GM18505 (cell line): Measurements from ENCODE around the gene CLSTN3.

Experiments used
- ATAC-seq: cut with Tn5 transposase; IDR thresholded peaks from one replicate; pipeline ENCODE4 v1.9.1; 2021; ENCODE audit not compliant: unreplicated experiment
- POLR2A ChIP-seq: IDR thresholded peaks from 4 replicates; pipeline ENCODE4 v1.6.1; 2011; ENCODE audit warnings: borderline replicate concordance; ENCODE audit not compliant: insufficient read depth, insufficient read length; ENCODE audit errors: extremely low read depth

The CLSTN3 gene

DNA sequence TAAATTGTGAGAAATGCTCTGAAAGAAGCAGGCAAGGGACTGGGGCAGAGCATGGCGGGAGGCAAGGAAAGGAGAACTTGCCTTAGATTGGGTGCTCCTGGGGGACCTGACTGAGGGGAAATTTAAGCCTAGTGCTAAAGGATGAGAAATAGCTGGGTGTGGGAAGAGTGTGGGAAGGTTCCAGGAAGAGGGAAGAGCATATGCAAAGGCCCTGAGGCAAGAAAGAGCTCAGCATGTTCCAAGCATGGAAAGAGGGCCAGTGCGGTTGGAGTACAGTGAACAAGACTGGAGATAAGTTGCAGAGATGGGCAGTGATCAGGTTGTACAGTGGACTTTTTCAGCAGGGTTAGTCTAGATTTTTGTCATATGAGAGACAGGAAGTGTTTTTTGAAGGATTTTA lies 9.0 kb downstream of the CLSTN3 start:
- ATAC-seq = no peak
- no peak for TF ChIP-seq POLR2A

DNA sequence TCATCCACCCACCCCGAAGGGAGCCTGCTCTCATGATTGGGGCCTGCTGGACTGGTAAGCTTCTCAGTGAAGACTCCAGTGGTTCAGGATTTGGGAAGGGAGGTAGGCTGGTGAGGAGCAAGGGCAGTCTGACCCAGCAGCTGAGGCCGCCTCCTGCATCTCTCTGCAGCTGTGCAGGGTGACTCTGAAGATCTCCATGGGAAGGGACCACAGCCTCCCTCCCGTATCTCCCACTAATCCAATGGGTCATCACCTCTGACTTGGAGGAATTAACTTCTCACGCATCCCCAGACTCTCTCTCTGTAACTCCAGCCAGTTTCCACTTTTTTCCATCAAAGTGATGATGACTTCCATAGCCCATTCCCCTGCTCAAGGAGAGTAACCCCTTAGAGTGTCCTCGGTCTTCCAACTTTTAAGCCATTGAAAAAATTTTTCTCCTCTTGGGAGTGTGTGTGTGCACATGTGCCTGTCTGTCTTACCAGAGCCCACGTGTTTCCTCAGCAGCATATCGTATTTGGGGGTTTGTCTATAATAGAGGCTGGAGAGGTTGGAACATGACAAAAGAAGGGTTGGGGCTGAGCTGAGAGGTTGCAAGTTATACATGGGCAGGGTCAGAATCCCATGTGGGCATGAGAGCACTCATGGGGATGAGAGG lies 11.3 kb downstream of the CLSTN3 start:
- no peak for TF ChIP-seq POLR2A
- no peak for ATAC-seq

DNA sequence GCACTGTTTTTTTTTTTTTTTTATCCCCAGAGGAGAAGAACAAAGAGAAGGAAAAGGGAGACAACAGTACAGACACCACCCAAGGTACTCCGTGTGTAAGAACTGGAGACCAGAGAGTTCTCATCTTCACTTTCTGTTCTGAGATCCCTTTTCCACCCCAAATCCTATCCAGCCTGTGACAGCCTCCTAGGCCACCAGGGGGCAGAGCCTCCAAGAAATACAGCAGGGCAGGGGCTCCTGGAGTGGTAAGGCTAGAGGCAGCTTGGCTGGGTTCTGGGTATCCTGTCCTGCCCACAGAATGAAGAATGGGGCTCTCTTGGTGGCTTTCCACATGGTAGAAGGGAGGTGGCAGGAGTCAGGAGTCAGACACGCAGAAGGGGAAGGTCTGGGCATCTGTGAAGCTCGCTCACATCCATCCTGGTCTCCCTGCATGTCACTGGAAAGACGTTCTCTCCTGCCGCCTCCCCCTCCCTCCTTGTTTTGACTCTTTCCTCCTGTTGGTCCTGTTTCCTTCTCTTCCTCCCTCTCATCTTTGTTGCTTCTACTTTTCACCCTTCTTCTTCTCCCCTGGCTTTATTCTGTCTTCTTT lies 12.0 kb downstream of the CLSTN3 start:
- no peak for TF ChIP-seq POLR2A
- no peak for ATAC-seq

DNA sequence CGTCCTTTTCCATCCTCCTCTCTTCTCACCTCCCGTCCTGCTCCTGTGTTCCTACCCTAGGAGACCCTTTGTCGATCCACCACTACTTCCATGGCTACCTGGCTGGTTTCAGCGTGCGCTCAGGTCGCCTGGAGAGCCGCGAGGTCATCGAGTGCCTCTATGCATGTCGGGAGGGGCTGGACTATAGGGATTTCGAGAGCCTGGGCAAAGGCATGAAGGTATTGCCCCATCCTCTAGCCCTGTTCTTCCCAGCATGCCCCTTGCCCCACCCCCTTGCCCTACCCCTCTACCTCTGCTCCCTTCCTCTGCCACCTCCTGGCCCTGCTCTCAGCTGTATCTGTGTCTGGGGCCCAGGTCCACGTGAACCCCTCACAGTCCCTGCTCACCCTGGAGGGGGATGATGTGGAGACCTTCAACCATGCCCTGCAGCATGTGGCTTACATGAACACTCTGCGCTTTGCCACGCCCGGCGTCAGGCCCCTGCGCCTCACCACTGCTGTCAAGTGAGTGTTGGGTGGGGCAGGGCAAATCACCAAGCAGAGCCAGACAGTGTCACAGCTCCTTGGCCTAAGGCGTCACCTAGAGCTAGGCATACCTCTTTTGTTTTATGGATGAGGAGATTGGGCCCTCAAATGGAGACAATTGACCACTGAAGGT lies 12.8 kb downstream of the CLSTN3 start:
- TF ChIP-seq POLR2A = no peak
- no peak for ATAC-seq

DNA sequence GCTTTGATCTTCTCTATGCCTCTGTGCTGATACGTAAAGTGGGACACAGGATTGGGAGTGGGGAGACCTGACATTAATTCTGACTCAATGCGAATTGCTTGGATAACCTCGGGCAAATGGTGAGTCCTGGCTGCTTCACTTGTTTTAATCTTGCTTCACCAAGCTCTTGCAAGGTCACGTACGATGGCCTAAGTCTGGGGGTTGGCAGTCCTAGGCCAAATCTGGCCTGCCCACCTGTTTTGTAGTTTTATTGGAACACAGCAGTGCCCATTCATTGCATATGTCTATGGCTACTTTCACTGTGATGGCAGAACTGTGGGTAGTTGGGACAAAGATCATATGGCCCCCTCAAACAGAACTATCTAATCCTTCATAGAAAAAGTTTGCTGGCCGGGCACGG lies 13.4 kb downstream of the CLSTN3 start:
- ATAC-seq = no peak
- TF ChIP-seq POLR2A = no peak

DNA sequence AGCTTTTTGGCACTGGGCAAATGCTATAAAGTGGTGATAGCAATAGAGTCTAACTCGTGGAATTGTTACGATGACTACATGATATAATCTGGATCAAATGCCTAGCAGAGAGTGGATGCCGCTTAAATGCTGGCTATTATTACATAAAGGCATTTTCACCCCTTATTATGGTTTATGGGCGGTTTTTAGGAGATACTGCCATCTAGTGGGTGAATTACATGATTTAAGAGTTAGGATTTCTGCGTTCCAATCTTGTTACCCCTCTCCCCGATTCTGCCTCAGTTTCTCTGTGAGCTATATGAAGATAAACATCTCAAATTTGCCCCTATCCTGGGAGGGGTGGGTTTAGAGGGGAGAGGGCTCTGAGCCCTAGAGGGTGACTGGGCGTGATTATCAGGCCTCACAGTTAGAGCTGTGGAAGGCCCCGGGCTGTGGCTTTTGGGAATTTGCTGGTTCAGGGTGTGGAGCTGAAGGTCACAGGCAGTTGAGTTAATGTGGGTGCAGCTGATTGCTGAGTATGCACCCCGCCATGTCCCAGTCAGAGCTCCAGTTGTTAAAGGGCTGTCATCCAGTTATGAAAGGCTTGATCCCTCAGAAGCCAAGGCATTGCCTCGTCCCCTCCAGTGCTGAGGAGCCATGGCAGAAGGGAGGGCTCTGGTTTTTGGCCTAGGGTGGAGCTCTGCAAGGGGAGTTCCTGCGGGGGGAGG lies 14.4 kb downstream of the CLSTN3 start:
- TF ChIP-seq POLR2A = no peak
- ATAC-seq = no peak

DNA sequence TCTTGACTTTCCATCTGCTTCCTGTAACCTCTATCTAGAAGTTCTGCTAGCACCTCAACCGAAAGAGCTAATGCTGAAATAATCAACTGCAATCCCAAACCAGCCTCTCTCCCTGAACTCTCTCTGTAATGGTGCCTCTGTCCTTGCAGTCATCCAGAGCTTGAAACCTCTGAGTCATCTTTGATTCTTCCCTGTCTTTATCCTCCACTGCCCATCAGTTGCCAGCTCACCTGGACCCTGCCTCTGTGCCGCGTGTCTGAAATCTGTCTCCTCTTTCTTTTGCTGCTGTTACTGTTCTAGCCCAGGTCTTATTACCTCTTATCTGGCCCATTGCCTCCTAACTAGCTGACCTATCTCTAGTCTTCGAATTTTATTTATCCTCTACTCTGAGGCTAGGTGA lies 15.5 kb downstream of the CLSTN3 start:
- no peak for ATAC-seq
- no peak for TF ChIP-seq POLR2A

DNA sequence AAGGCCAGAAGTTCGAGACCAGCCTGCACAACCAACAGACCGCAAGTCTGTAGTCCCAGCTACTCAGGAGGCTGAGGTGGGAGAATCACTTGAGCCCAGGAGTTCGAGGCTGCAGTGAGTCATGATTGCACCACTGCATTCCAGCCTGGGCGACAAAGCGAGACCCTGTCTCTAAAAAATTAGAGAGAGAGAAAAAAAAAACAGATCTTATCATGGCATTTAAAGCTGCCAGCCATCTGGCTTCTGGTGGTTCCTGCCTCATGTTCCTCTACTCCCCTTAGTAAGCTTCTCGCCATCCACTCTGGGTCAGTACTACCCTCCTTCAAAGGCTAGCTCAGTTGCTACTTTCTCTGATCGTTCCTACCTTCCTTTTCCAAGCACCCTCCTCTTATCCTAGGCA lies 16.1 kb downstream of the CLSTN3 start:
- ATAC-seq = no peak
- no peak for TF ChIP-seq POLR2A

DNA sequence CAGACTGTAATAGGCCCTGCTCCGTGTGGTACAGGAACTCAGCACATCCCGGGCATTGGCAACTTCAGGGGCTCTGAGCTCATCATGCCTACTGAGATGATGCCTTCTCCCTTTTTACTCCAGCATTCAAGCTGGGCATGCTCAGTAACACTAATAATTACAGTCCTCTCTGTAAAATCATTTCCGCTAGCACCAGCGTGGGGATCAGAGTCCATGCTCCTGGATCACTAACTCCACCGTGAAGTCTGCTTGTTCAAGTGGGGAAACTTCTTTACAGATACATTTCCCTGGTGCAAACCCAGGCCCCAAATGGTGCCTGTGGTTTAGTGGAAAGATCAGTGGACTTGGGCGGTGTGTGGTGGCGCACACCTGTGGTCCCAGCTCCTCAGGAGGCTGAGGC lies 16.7 kb downstream of the CLSTN3 start:
- TF ChIP-seq POLR2A = no peak

DNA sequence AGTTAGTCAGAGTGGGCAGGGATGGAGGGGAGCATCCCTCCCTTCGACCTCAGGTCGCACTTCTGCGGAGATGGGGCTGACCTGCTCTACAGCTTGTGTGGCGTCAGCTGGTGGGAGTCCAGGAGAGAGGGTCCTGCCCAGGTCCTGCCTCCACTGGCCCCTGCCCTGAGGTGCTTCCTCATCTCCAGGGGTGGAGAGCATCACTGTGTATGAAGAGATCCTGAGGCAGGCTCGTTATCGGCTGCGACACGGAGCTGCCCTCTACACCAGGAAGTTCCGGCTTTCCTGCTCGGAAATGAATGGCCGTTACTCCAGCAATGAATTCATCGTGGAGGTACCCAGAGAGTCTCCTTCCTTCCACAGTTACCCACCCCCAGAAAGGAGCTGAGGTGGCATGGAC lies 20.2 kb downstream of the CLSTN3 start:
- TF ChIP-seq POLR2A = no peak

More for the DNA sequence above, 16.7 kb downstream of the CLSTN3 start:
- no peak for ATAC-seq

DNA sequence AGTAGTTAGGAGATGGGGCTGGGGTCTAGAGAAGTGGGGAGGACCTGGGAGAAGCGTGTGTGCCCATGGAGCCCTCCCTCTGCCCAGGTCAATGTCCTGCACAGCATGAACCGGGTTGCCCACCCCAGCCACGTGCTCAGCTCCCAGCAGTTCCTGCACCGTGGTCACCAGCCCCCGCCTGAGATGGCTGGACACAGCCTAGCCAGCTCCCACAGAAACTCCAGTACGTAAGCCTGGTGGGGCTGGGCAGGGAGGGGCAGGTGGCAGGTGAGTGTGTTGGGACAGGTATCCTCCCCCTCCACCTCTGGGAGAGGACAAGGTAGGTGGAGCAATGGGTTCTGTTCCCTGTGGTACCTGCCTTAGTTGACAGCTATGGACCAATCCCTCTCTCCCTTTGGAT lies 20.7 kb downstream of the CLSTN3 start:
- no peak for ATAC-seq
- no peak for TF ChIP-seq POLR2A

More for the DNA sequence above, 20.2 kb downstream of the CLSTN3 start:
- ATAC-seq = no peak

DNA sequence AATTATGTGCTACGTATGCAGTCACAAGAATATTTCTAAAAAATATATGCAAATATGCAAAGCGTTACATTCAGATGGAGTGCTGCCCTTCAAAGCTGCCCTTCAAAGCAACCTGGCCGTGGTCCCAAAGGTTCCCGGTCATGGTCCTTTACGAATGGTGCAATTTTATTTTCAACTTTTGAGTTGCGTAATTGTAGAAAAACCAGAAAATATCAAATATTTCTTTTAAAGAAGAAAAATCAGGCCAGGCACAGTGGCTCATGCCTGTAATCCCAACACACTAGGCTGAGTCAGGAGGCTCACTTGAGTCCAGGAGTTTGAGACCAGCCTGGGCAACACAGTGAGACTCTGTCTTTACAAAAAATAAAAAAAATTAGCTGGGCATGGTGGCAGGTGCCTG lies 21.4 kb downstream of the CLSTN3 start:
- no peak for TF ChIP-seq POLR2A
- no peak for ATAC-seq

DNA sequence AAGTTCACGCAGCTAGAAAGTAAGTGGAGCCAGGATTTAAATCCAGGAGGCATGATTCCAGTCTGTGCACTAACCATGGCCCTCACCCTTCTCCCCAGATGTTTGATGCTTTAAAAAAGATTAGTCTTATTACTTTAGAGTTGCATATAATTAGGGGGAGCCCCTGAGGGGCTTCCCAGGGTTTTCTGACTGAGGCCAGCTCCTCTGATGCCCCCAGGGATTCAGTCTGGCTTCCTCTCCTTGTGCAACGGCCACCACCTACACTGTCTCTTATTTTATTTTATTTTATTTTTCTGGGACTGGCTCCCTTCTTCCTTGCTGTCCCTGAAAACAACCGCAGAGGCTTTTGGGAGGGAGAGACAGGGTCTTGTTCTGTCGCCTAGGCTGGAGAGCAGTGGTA lies 22.6 kb downstream of the CLSTN3 start:
- no peak for TF ChIP-seq POLR2A
- ATAC-seq = no peak

DNA sequence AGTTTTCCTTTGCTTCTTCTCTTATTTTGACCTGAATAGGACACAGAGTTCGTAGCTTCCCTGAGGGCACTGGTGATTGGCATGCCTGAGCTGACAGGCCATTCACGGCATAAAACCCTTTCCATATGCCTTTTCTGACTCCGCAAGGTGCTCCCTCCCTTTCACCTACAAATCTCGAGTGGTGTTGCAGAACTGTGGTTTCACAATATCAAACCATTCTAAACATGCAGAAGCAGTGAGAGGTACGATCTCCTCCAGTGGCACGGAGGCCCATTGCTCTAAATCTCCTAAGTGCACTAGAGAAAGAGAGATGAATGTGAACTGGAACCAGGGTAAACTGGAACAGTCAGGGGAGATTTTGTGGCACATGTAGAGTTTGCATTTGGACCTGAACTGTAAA lies 23.9 kb downstream of the CLSTN3 start:
- no peak for ATAC-seq
- no peak for TF ChIP-seq POLR2A

DNA sequence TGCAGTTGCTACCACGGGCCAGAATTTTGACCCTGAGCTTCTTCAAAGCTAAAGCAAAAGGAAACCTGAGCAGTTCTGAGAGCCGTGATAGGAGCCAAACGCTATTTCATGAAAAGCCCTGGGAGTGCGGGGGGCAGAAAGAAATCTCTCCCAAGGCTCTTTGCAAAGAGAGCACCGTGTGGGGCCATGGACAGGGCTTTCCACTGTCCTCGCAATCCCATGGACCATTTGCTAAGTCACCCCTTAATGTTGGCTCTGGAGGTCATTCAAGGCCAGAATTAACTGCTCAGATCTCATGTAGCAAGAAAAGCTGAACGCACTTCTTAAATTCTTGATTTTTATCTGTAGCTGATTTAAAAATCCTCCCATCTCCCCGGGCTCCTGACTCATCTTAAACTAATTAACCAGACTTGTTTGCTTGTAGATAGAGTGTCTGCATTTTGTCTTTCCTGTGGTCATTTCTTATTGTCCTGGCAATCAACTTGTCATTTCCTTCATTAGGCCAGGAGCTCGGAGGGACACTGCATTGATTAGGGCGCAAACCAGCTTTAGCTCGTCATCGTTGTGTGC lies 24.8 kb downstream of the CLSTN3 start:
- ATAC-seq = no peak
- no peak for TF ChIP-seq POLR2A
